DND-41 (cell line): ENCODE measurements around the gene RASGRP2.

Experiments
- CTCF ChIP-seq: IDR thresholded peaks from 2 replicates; pipeline ENCODE4 v1.5.1; 2012; ENCODE audit warnings: borderline replicate concordance, low read length, moderate library complexity, mild to moderate bottlenecking; ENCODE audit not compliant: poor library complexity, severe bottlenecking; ENCODE audit errors: extremely low read depth
- EZH2 ChIP-seq: IDR thresholded peaks from 3 replicates; pipeline ENCODE4 v1.6.1; 2012; ENCODE audit warnings: borderline replicate concordance, low read depth, mild to moderate bottlenecking, moderate library complexity, low read length, inconsistent platforms; ENCODE audit not compliant: severe bottlenecking

- no peak for TF ChIP-seq CTCF
- no peak for TF ChIP-seq EZH2
These were observed 56.7 kb downstream of the RASGRP2 start for GRCh38 chr11:64687204-64687603.
